ENCODE data around the gene ARHGAP27.
"Not testable (repeated sequence)": the region's sequence is repeated elsewhere in the genome, so short reads cannot be mapped to it uniquely, and the experiment has no call there.

ARHGAP27 gene

DNA sequence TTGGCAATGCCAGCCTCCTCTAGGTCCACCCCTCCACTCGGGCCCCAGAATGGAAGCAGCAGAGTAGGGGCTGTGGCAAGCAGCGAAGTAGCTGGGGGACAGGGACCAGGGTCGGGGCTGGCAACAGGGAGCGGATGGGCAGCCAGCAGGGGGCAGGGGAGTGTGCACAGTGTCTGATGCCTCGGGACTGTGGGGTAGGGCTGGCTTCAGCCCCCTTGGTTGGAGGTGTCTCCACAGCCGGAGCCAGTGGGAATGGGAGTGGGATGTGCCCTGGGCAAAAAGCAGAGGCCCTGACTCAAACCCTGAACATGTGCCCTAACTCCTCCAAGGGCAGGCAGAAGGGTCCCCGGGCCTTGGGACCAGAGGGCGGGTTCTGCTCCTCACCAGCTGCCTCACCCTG lies 18.5 kb upstream of the ARHGAP27 start:
- TF ChIP-seq, protein P1, sequence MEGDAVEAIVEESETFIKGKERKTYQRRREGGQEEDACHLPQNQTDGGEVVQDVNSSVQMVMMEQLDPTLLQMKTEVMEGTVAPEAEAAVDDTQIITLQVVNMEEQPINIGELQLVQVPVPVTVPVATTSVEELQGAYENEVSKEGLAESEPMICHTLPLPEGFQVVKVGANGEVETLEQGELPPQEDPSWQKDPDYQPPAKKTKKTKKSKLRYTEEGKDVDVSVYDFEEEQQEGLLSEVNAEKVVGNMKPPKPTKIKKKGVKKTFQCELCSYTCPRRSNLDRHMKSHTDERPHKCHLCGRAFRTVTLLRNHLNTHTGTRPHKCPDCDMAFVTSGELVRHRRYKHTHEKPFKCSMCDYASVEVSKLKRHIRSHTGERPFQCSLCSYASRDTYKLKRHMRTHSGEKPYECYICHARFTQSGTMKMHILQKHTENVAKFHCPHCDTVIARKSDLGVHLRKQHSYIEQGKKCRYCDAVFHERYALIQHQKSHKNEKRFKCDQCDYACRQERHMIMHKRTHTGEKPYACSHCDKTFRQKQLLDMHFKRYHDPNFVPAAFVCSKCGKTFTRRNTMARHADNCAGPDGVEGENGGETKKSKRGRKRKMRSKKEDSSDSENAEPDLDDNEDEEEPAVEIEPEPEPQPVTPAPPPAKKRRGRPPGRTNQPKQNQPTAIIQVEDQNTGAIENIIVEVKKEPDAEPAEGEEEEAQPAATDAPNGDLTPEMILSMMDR (IDR thresholded peaks at IDR 0.05; ENCODE audit: low read depth, low read length), result peak; percentile 14
- no peak for DNase-seq (ENCODE audit: low read depth in 2 of 2)
- no peak overlapping the region for H3K4me3 ChIP-seq (replicated peaks in 1 of 2; ENCODE audit: low read depth in 2 of 2, low read length in 2 of 2)

- not testable (repeated sequence) for H3K4me3 ChIP-seq (replicated peaks in 1 of 2; ENCODE audit: low read depth in 2 of 2, low read length in 2 of 2); DNase-seq (ENCODE audit: low read depth in 2 of 2)
These were observed 17.1 kb upstream of the ARHGAP27 start for GRCh38 chr17:45449708-45450329.

GRCh38 chr17:45449260-45449659 lies 16.6 kb upstream of the ARHGAP27 start:
- not testable (repeated sequence) for H3K4me3 ChIP-seq (replicated peaks in 1 of 2; ENCODE audit: low read depth in 2 of 2, low read length in 2 of 2); DNase-seq (ENCODE audit: low read depth in 2 of 2)

DNA sequence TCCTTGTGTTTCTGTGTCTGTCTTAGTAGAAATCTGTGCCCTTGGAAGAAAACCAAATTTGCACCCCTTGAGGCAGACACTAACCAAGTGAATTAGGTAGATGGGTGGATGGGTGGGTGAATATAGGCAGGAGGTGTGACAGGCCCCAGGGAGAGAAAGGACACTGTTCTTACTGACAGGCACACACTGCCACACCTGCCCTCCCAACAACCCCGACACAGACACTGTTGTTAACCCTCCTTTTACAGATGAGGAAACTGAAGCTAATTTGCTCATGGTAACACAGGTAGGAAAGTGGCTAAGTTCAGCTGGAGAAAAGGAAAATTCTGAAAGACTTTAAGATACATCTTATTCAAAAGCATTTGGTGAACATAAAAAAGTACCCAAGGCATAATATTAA lies 15.8 kb upstream of the ARHGAP27 start:
- not testable (repeated sequence) for DNase-seq (ENCODE audit: low read depth in 2 of 2); H3K4me3 ChIP-seq (replicated peaks in 1 of 2; ENCODE audit: low read depth in 2 of 2, low read length in 2 of 2)

- not testable (repeated sequence) for H3K4me3 ChIP-seq (replicated peaks in 1 of 2; ENCODE audit: low read depth in 2 of 2, low read length in 2 of 2); DNase-seq (ENCODE audit: low read depth in 2 of 2)
These were observed 15.4 kb upstream of the ARHGAP27 start for GRCh38 chr17:45448066-45448465.

DNA sequence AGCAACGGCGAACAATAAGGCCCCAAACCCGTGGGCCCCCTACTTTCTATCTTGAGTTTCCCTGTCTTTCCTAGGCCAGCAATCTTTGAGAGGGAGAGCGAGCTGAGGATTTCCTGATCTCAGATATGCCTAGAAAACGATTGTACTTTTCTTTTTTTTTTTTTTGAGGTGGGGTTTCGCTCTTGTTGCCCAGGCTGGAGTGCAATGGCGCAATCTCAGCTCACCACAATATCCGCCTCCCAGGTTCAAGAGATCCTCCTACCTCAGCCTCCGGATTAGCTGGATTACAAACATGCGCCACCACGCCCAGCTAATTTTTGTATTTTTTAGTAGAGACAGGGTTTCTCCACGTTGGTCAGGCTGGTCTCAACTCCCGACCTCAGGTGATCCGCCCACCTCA lies 15.0 kb upstream of the ARHGAP27 start:
- DNase-seq (ENCODE audit: low read depth in 2 of 2), result peak in 1 of 2 donors; percentile 28
- not testable (repeated sequence) for H3K4me3 ChIP-seq (replicated peaks in 1 of 2; ENCODE audit: low read depth in 2 of 2, low read length in 2 of 2)

DNA sequence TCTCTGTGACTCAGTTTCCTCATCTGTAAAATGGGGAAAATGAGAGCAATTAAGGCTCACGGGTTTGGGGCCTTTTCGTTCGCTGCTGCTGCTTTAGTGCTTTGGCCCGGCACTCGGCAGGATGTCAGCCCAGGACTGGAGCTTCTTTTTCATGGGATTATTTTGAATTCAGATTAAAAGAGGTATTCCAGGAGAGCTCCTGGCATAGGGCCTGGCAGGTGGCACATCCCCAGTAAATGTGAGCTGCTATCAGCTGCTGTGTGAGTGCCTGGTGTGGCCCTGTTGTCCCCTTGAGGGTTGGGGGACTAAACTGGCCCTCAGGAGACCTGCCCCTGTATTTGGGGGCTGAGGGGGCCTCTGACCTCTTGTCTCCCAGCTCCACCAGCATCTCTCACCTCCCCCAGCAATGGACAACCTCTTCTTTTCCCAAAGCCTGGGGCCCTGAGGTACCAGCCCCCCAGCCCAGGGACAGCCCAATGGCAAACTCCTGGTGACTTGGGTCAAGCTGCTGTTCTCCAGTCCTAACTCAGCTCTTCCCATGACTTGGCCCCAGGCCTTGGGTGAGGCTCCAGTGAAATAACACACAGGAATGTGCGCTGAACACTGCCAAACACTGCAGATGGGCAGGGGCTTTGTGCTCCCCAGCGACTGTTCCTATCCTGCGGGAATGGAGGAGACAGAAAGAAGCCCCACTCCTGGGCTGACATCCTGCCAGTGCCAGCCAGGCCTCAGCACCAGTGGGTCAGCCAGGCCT lies 14.4 kb upstream of the ARHGAP27 start:
- peak in 1 of 2 donors; percentile 58 for DNase-seq (ENCODE audit: low read depth in 2 of 2)
- H3K4me3 ChIP-seq (replicated peaks in 1 of 2; ENCODE audit: low read depth in 2 of 2, low read length in 2 of 2), result not testable (repeated sequence)

GRCh38 chr17:45445901-45446743 lies 13.5 kb upstream of the ARHGAP27 start:
- H3K4me3 ChIP-seq (replicated peaks in 1 of 2; ENCODE audit: low read depth in 2 of 2, low read length in 2 of 2), result not testable (repeated sequence)
- peak; percentile 55 to 76 for DNase-seq (ENCODE audit: low read depth in 2 of 2)

- not testable (repeated sequence) for H3K4me3 ChIP-seq (replicated peaks in 1 of 2; ENCODE audit: low read depth in 2 of 2, low read length in 2 of 2); DNase-seq (ENCODE audit: low read depth in 2 of 2)
These were observed 12.5 kb upstream of the ARHGAP27 start for GRCh38 chr17:45444856-45445820.

GRCh38 chr17:45444301-45444700 lies 11.6 kb upstream of the ARHGAP27 start:
- DNase-seq (ENCODE audit: low read depth in 2 of 2); H3K4me3 ChIP-seq (replicated peaks in 1 of 2; ENCODE audit: low read depth in 2 of 2, low read length in 2 of 2): not testable (repeated sequence)

DNA sequence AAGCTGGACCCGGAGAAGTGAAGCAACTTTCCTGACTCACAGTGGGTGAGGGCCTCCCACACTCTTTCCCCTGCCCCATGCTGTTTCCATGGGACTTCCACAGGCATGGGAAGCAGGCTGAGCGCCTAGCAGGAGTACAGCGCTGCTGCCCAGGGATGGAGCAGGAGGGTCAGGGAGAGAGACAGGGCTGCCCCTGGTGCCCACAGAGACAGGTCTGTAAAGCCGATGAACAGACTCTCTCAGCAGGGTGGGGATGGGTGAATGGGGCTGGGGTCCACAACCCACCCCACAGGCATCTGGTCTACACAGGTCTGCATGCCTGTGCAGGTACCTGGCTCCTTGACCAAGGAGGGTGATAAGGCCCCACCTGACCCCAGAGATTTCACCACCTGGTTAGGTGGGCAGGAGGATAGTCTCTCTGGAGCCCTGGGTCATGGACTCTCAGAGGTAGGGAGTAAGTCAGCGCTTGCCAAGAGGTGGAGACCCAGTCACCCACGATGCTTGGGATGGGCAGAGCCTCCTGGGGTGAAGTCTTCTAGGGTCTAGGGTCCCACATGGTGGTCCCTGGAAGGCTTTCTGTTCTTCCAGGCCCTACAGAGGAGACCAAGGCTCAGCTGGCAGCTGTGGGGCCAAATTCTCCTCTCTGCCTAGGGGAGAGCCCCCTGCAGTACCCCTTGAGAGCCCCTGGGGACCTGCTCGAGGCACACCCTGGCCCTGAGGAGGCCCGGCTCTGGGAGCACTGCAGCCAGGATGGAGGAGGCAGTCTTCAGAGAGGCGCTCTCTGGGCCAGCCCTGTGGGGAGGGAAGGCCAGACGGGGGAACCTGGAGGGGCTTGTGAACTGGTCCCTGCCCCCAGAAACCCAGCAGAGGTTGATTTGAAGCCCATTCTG lies 10.9 kb upstream of the ARHGAP27 start:
- DNase-seq (ENCODE audit: low read depth in 2 of 2); H3K4me3 ChIP-seq (replicated peaks in 1 of 2; ENCODE audit: low read depth in 2 of 2, low read length in 2 of 2): not testable (repeated sequence)
